DOHH2 (cell line): ENCODE data around the gene LDLRAD2.

Experiments used
- EZH2phosphoT487 ChIP-seq: fragments of 200-600 bp; sonication (generic); IDR thresholded peaks from 2 replicates; pipeline ENCODE4 v1.6.1; 2017; ENCODE audit warnings: borderline replicate concordance, mild to moderate bottlenecking, antibody characterized with exemption, low read length, moderate library complexity, mixed read lengths
- TF ChIP-seq, protein P1 (sequence below): fragments of 200-600 bp; sonication (generic); IDR thresholded peaks from one replicate; pipeline ENCODE4 v1.5.1; 2014; ENCODE audit warnings: antibody characterized with exemption, mild to moderate bottlenecking, low read depth, low read length; ENCODE audit not compliant: poor library complexity, severe bottlenecking

DNA sequence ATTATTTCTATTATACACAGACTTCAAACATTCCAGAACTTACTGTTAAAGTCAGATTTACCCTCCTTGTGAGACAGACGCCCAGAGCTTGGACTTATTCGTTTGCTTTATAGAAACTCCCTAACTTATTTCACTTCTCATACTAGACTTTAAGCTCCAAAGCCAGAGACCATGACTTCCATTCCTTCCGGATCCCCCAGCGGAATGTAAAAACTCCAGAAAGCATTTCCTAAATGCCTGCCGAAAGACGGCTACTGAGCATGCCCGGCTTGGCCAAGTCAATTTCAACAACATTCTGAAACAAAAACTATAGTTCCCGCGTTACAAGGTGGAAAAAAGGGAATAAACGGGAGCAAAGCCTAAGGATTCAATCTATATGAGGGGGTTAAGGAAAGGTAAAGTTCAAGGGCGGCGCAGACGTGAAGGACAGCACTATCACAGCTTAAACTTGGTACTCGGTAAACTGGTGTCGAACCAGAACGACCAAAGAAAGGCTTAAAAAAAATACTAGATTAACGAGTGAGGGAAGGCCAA is 30.2 kb upstream of the LDLRAD2 start:
- TF ChIP-seq, protein P1, sequence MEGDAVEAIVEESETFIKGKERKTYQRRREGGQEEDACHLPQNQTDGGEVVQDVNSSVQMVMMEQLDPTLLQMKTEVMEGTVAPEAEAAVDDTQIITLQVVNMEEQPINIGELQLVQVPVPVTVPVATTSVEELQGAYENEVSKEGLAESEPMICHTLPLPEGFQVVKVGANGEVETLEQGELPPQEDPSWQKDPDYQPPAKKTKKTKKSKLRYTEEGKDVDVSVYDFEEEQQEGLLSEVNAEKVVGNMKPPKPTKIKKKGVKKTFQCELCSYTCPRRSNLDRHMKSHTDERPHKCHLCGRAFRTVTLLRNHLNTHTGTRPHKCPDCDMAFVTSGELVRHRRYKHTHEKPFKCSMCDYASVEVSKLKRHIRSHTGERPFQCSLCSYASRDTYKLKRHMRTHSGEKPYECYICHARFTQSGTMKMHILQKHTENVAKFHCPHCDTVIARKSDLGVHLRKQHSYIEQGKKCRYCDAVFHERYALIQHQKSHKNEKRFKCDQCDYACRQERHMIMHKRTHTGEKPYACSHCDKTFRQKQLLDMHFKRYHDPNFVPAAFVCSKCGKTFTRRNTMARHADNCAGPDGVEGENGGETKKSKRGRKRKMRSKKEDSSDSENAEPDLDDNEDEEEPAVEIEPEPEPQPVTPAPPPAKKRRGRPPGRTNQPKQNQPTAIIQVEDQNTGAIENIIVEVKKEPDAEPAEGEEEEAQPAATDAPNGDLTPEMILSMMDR = no peak
- TF ChIP-seq EZH2phosphoT487 = no peak
